ENCODE results near the gene ZBTB47.

ZBTB47 gene

GRCh38 chr3:42714171-42714852 is 60.8 kb downstream of the ZBTB47 start:
- WGBS (ENCODE audit: insufficient coverage): 100% methylated on average over 3 of the region's 4 CpGs
- no peak for DNase-seq
- H3K36me3 ChIP-seq (ENCODE audit: control insufficient read depth in 4 of 4, insufficient read depth in 4 of 4, low read length in 3 of 4): no peaks in the 10 kb centered on the region
- POLR2A ChIA-PET: no interaction called here
- H3K4me1 ChIP-seq (ENCODE audit: control extremely low read depth in 1 of 4, control insufficient read depth in 4 of 4, insufficient read depth in 4 of 4, low read length in 3 of 4): no peaks in the 10 kb centered on the region
- H3K27ac ChIP-seq (ENCODE audit: insufficient read depth in 1 of 2, low read depth in 1 of 2, low read length in 2 of 2, poor library complexity in 1 of 2, severe bottlenecking in 2 of 2): no peak overlapping the region
- no peaks in the 10 kb centered on the region for H3K27me3 ChIP-seq (replicated peaks in 2 of 5; ENCODE audit: control insufficient read depth in 4 of 5, insufficient read depth in 5 of 5, low read length in 4 of 5)
- H3K9me3 ChIP-seq (ENCODE audit: control extremely low read depth in 1 of 5, control insufficient read depth in 4 of 5, insufficient read depth in 2 of 5, low read depth in 1 of 5, low read length in 4 of 5): no peaks in the 10 kb centered on the region
- H3K4me3 ChIP-seq (ENCODE audit: control insufficient read depth in 1 of 7, extremely low read depth in 1 of 7, insufficient read depth in 4 of 7, low read depth in 2 of 7, low read length in 6 of 7): no peak overlapping the region
- CTCF ChIA-PET: interaction anchor here (1.4 kb wide), 1 partner anchor 166 kb away, joined by 3 read pairs; no protein-coding TSS in a partner anchor

Data from common myeloid progenitor, CD34-positive (primary cell).